HG03103 (cell line): ENCODE results near the gene ANKS1B.
A peak's percentile ranks its signal among the peaks of the same experiment; 100 is the strongest.

Source experiments
- ATAC-seq: cut with Tn5 transposase; IDR thresholded peaks from one replicate; pipeline ENCODE4 v1.9.1; 2021; ENCODE audit warnings: low read depth; ENCODE audit not compliant: unreplicated experiment

ANKS1B gene

DNA sequence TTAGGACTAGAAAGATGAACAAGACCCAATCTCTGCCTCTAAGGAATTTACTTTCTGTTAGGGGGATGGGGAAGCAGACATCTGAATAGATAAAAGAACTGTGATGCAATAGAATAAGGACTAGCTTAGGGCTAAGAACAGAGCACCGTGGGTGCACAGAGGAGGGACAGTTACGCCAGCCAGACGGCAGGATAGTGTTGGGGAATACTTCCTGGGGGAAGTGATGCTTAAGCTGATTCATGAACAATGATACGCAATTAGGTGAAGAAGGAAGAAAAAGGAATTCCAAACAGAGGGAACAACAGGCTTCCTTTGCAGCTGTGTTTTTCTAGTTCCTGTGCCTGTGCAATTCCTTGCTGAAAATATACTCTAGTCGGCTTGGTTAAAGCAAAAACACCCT lies 838.6 kb downstream of the ANKS1B start:
- ATAC-seq = no peak

DNA sequence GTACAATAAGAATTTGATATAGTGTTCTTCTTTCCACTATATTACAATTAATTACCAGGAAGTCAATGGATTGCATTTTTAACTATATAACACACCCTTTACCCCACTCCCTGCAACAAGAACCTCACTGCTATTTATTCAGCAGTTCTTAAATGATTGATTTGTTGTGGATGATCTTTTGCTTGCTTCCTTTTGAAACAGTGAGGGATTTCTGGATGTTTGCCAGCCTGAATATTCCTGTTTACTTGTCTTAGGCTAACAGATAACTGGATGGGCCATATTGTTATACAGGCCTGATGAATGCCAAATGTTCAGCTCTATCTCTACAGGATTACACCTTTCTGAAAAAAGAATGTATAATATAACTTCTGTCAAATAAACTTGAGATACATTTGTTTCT lies 842.1 kb downstream of the ANKS1B start:
- no peak for ATAC-seq

DNA sequence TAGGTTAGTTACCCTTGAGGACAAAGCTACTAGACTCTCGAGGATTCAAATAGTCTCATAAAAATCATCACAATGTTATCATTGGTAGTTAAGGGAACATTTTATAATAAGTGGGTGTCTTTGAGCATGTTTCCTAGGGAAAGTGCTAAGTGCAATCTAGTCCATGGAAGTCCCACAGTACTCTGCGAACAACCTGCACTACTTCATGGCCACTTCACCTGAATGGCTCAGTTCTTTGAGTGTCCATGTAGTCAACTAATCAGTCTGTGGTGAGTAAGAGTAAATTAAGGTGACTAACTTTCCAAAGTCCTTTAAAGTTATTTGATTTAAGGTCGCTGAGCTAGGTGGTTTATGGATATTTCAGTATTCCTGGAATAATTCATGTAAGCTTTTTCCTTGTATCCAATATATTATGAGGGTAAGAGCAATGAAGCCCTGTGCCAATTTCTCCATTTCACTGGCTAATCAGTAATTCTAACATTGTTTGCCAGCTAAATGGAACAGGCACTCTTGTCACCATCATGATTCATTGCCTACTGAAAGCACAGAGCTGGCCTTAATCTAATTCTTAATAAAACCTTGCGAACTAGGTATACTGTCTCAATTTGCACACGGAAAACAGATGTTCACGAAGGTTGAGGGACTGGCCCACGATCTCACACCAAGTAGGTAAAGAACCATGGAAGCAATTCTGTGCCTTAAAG lies 844.6 kb downstream of the ANKS1B start:
- ATAC-seq = no peak

DNA sequence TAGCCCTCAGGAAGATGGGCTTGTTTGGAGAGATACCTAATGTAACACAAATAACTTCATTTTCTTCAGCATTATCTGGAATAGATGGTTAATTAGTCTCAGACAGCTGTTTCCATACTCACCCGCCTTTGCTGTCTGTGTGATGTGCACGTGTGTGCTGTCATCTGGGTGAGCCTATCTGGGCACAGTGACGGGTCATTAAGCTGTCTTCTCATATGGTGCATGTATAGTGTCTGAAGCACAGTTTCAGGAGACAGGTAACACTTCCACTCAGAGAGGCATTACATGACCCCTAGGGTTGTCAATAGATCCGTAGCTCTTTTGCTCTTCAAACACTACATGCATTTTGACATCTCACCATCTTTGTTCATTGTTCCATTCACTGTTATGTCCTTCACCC lies 846.3 kb downstream of the ANKS1B start:
- no peak for ATAC-seq

- ATAC-seq = no peak
Observed at GRCh38 chr12:99137124-99137855, 847.4 kb downstream of the ANKS1B start.

DNA sequence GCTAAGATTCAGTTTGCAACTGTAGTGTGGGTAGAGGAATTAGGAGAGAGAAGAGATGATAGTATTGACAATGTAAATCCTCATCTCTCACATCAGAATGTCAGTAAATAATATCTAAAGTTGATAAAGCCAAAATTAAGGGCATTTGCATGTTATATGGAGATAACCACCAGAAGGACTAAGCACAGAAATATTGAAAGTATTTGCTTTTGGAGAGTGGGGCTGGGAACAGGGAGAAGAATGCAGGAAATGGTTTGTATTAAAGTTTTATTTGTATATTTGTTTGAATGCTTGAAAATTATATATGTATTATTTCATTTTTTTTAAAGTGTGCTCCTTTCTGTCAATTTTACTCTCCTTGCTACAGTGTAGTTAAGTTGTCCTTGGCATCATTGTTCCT lies 848.2 kb downstream of the ANKS1B start:
- ATAC-seq = no peak

DNA sequence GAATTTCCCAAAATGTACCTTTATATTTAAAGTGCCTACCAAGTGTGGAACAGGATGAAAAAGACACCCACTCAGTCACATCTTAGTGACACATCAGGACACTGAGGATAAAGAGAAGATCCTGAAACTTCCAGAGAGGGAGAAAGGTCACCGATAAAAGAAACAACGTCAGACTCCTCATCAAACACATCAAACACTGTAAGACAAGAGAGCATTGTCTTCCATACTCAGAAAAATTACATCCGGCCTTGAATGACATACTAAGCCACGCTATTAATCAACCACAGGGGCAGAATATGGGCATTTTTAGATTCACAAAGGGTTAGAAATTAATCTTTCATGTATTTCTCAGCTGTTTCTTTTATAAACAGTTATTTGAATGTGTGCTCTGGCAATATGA lies 849.4 kb downstream of the ANKS1B start:
- no peak for ATAC-seq

- ATAC-seq = no peak
Observed at GRCh38 chr12:99133401-99133800, 851.3 kb downstream of the ANKS1B start.

DNA sequence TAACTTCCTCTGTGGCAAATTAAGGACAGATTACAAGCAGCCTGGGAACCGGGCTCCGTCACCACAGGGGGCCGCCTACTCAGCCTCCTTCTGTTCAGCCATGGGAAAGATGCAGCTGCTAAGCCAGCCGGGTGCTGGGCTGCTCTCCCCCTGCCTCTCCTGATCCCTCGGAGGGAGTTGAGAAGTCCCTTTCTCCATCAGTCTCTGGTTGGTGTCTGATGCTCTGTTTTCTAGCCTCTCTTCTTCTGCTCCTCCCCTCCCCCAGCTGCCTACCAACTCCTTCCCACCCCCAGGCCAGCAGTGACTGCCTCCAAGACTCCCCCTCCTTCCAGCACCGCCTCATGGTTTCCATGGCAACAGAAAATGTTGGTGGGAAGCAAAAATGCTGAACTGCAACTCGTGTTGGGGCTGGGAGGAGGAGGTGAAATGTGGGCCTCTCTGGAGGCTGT lies 853.0 kb downstream of the ANKS1B start:
- no peak for ATAC-seq

GRCh38 chr12:99130808-99131553 lies 853.8 kb downstream of the ANKS1B start:
- peak; percentile 96 for ATAC-seq

- no peak for ATAC-seq
Observed at GRCh38 chr12:99128246-99128802, 856.4 kb downstream of the ANKS1B start.

DNA sequence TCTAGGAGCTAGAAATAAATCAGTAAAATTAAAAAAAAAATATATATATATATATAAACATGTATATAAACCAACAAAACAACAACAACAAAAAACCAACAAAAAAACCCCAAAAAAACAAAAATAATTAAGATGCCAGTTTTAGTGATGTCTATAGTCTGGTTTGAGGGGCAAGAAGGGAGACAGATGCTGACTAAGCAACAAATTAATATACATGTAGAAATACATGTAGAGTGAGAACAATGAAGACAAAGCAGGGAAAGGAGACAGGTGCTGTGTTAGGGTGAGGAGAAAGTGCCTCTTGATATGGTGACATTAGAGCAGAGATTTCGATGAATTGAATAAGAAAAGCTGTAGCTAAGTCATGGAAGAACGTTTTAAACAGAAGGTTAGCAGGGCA lies 861.8 kb downstream of the ANKS1B start:
- no peak for ATAC-seq

DNA sequence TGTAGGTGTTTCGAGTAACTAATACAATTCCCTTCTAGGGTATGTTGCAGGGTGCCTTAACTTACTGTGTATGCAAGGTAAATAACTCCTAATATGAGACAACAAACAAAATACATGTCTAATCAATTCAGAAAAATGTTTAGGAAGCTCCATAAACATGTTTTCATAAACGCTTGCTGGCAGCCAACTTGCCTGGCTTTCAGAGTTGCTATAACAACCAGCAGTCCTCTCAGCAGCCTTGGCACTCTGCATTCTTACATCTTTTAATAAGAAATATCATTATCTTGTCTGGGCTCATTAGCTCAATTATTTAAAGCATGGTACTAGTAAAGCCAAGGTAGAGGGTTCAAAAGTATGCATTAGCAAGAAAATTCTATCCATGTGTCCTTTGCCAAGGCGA lies 862.2 kb downstream of the ANKS1B start:
- ATAC-seq = no peak

GRCh38 chr12:99121546-99121945 lies 863.2 kb downstream of the ANKS1B start:
- no peak for ATAC-seq

DNA sequence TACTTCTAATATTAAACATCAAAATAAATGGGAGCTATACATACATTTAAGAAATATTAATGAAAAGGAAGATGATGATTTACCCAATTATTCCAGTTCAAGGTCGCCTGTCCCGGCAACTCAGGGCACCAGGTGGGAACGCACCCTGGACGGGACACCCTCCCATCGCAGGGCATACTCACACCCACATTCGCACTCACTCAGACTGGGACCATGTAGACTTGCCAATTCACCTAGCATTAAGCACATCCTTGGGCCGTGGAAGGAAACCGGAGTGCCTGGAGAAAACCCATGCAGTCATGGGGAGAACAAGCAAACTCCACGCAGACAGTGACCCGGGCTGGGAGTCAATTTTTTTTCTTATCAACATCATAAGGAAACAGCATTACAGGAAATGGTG lies 864.8 kb downstream of the ANKS1B start:
- ATAC-seq = no peak

DNA sequence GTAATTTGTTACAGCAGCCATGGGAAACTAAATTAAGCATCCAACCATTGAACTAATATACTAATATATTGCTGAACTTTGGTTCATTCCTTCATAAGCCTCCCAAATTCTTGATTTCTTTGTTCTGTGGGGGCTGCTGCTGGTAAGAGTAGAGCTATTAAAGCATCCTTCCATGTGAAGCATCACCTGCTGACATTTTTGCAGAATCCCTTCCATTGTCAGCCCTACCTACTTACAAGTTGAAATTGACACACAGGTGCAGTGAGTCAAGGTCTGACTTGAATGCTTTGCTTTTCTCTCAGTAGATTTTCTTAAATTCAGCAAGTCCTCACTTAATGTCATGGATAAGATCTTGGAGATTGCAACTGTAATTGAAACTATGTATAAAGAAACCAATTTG lies 865.3 kb downstream of the ANKS1B start:
- no peak for ATAC-seq

DNA sequence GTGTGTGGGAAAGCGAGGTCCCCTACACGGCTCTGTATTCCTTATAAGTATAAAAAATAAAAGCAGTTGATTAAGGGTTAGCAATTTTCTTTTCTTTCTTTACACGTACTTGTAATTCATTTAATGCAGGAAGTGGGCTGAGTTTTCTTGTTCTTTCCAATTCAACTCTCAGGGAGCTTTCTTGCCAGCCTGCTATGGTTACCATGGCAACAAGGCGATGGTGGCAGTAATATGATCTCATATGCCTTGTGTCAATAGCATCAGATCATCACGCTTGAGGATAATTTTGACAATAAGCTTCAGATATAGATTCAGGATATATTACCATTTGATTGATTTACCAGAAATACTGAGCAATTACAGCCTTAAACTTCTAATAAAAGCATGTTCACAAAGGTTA lies 873.1 kb downstream of the ANKS1B start:
- ATAC-seq = no peak

DNA sequence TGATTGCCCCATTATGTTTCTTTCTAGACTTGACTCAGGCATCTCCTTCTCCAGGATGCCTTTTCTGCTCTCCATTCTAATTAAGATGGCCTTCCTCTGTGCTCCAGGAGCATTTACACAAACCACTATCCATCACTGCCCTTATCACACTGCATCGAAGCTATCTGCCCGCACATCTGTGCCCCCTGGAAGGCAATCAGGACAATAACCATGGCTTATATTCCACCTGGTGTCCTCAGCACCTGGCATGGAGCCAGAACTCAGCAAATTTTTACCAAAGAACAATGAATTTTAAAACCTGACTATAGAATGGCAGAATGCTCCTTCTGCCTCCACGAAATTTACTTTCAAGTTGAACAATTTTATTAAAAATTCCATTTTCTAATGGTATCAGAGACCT lies 873.9 kb downstream of the ANKS1B start:
- ATAC-seq = no peak

GRCh38 chr12:99110212-99110611 lies 874.5 kb downstream of the ANKS1B start:
- no peak for ATAC-seq

- no peak for ATAC-seq
Observed at GRCh38 chr12:99108924-99109323, 875.8 kb downstream of the ANKS1B start.

DNA sequence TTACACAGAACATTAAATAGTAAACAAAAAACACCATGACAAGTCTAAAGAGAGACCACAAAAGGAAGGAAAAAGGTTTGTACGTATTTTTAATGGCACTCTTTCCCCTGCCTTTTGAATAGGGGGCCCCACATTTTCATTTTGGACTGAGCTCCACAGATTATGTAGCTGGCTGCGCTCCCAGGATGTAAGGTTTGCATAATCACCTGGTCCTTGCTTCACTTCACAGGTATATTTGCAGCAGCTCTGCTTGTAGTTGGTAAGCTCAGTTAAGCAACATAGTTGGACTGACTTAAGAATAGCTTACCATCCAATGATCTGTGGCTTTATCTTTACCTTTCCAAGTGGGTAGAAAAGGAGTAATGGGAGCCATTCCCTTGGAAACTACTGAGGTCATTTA lies 885.0 kb downstream of the ANKS1B start:
- no peak for ATAC-seq
